ENCODE data around the gene ELMO1. TPM values are rescaled to one million over a fixed set of nuclear protein-coding genes. Genes with fewer than 3 reads are reported as not detected.

The ELMO1 gene
- total RNA-seq, 2 donors from 2014 or later = 10.9 to 56.0 TPM

DNA sequence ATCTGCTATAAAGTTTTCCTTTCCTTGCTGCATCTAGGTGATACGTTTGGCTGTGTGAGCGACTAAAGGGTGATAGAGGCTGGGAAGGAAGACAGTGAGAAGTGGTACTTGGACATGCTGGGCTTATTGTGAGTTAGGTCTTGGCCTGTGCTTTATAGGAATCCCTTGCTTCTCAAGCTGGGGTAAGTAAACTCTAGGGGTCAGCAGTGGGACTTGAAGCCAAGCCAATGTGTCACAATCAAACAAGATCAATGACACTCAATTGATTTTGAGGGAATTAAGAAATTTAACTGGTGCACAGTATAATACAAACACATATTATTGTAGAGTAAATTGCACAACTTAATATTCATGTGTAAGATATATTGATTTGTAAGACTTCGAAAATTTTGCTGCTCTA, 568.6 kb downstream of the ELMO1 start:
- DNase-seq (no peak), ATAC-seq (no peak)
- Histone ChIP-seq H3K4me3 (no peak overlapping the region), H3K27me3 (no peaks in the 10 kb centered on the region), H3K4me1 (peaks cover 23% of the 10 kb centered on the region), H3K9me3 (no peaks in the 10 kb centered on the region), H3K36me3 (replicated peaks in 1 of 2; ENCODE audit: insufficient read depth in 1 of 2, low read depth in 2 of 2) (no peaks in the 10 kb centered on the region), H3K27ac (no peak overlapping the region)
- 70 to 74% methylated on average over 3 of the region's 3 CpGs for WGBS, 2 donors
- intact Hi-C loops (cut with DNase I) = loop anchor here (10.0 kb wide), 1 partner anchor 55 kb away; no protein-coding TSS in a partner anchor
- TF ChIP-seq POLR2A (IDR thresholded peaks at IDR 0.05) = no peak
- TF ChIP-seq, protein P1, sequence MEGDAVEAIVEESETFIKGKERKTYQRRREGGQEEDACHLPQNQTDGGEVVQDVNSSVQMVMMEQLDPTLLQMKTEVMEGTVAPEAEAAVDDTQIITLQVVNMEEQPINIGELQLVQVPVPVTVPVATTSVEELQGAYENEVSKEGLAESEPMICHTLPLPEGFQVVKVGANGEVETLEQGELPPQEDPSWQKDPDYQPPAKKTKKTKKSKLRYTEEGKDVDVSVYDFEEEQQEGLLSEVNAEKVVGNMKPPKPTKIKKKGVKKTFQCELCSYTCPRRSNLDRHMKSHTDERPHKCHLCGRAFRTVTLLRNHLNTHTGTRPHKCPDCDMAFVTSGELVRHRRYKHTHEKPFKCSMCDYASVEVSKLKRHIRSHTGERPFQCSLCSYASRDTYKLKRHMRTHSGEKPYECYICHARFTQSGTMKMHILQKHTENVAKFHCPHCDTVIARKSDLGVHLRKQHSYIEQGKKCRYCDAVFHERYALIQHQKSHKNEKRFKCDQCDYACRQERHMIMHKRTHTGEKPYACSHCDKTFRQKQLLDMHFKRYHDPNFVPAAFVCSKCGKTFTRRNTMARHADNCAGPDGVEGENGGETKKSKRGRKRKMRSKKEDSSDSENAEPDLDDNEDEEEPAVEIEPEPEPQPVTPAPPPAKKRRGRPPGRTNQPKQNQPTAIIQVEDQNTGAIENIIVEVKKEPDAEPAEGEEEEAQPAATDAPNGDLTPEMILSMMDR (IDR thresholded peaks at IDR 0.05) = no peak

DNA sequence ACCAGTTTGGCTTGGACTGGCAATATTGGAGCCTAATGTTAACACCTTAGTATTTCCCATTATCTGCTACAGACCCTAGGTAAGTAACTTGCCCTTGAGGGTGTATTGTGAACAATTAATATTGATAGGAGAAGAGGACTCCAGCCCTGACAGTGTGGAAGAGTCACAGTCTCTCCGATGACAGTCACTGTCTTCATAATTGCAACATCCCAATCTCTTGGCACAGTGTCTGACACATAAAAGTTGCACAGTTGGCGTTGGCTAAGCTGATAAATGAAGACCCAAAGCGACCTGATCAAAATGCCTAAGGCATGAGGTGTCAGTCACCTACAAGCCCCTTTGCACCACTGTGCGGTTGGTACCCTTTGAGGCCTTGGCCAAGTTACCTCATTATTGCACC, 569.6 kb downstream of the ELMO1 start:
- TF ChIP-seq, protein P1 (IDR thresholded peaks at IDR 0.05) = no peak
- no peak for TF ChIP-seq POLR2A (IDR thresholded peaks at IDR 0.05)
- Histone ChIP-seq H3K27me3 (no peaks in the 10 kb centered on the region), H3K9me3 (no peaks in the 10 kb centered on the region), H3K4me1 (peaks cover 23% of the 10 kb centered on the region), H3K27ac (peak overlapping the region in 1 of 4 donors; percentile 4), H3K36me3 (replicated peaks in 1 of 2; ENCODE audit: insufficient read depth in 1 of 2, low read depth in 2 of 2) (no peaks in the 10 kb centered on the region), H3K4me3 (no peak overlapping the region)
- intact Hi-C loops (cut with DNase I) = no loop called here
- DNase-seq (no peak), ATAC-seq (no peak)
- 62% methylated on average over 4 of the region's 4 CpGs for WGBS, 2 donors

DNA sequence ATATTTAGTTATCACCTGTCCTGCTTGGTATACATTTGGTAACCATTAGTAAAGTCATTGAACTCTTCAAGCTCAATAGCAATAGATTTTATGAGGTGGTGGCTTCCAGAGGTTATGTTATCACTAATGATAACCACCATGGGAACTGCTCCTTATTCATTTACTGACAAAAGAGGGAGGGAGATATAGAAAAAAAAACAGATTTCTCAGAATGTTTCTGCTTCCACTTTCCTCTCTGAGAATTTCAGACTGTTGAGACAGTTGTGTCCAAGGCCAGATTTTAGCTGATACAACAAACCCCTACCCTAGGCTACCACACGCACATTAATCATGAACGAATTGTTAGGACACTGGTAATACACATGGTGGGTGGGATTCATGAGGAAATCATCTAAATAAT, 570.4 kb downstream of the ELMO1 start:
- H3K27ac ChIP-seq = peak overlapping the region in 1 of 4 donors; percentile 14
- intact Hi-C loops (cut with DNase I) = no loop called here

GRCh38 chr7:36875794-36876193, 572.9 kb downstream of the ELMO1 start:
- WGBS, 2 donors = 44 to 57% methylated on average over 2 of the region's 2 CpGs

More for the DNA sequence above, 570.4 kb downstream of the ELMO1 start:
- Histone ChIP-seq H3K4me1 (peaks cover 23% of the 10 kb centered on the region), H3K27me3 (no peaks in the 10 kb centered on the region), H3K4me3 (no peak overlapping the region), H3K9me3 (no peaks in the 10 kb centered on the region), H3K36me3 (replicated peaks in 1 of 2; ENCODE audit: insufficient read depth in 1 of 2, low read depth in 2 of 2) (no peaks in the 10 kb centered on the region)
- ATAC-seq = peak; percentile 50
- DNase-seq = peak in 1 of 4 donors; percentile 21
- 39 to 48% methylated on average over 2 of the region's 2 CpGs for WGBS, 2 donors
- TF ChIP-seq POLR2A (IDR thresholded peaks at IDR 0.05) = no peak
- TF ChIP-seq, protein P1 (IDR thresholded peaks at IDR 0.05) = no peak

More at GRCh38 chr7:36875794-36876193, 572.9 kb downstream of the ELMO1 start:
- peak overlapping the region in 2 of 4 donors; percentile 20 to 24 for H3K27ac ChIP-seq
- TF ChIP-seq, protein P1 (IDR thresholded peaks at IDR 0.05) = no peak
- TF ChIP-seq POLR2A (IDR thresholded peaks at IDR 0.05) = no peak
- ATAC-seq = peak; percentile 56
- H3K4me3 ChIP-seq = no peak overlapping the region
- peak; percentile 24 to 55 (median 32) for DNase-seq
- H3K36me3 ChIP-seq (replicated peaks in 1 of 2; ENCODE audit: insufficient read depth in 1 of 2, low read depth in 2 of 2) = no peaks in the 10 kb centered on the region
- intact Hi-C loops (cut with DNase I) = no loop called here
- no peaks in the 10 kb centered on the region for H3K9me3 ChIP-seq
- peaks cover 23% of the 10 kb centered on the region for H3K4me1 ChIP-seq
- H3K27me3 ChIP-seq = no peaks in the 10 kb centered on the region

All from body of pancreas (tissue), 4 donors.